GM19324 (cell line): ENCODE data around the gene ZBTB9.

Source experiments
- ATAC-seq: cut with Tn5 transposase; IDR thresholded peaks from one replicate; pipeline ENCODE4 v1.9.1; 2021; ENCODE audit warnings: mild to moderate bottlenecking, moderate library complexity; ENCODE audit not compliant: unreplicated experiment, low FRiP score

ZBTB9 gene

DNA sequence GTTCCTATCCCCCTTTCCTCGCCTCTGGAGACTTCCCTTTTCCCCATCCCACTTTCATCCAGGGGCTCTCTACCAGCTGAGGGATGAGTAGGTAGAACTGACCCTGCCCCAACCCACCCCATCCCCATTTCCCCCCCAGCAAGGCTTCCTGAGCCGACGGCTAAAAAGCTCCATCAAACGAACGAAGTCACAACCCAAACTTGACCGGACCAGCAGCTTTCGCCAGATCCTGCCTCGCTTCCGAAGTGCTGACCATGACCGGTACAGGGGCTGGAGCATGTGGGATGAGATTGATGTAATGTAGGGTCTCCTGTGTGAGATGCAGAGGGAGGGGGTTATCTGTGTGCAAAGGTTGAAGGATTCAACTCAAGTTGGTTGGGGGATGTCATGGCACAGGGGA lies 21.8 kb upstream of the ZBTB9 start:
- no peak for ATAC-seq

GRCh38 chr6:33433001-33433543 lies 21.3 kb upstream of the ZBTB9 start:
- ATAC-seq, result no peak

DNA sequence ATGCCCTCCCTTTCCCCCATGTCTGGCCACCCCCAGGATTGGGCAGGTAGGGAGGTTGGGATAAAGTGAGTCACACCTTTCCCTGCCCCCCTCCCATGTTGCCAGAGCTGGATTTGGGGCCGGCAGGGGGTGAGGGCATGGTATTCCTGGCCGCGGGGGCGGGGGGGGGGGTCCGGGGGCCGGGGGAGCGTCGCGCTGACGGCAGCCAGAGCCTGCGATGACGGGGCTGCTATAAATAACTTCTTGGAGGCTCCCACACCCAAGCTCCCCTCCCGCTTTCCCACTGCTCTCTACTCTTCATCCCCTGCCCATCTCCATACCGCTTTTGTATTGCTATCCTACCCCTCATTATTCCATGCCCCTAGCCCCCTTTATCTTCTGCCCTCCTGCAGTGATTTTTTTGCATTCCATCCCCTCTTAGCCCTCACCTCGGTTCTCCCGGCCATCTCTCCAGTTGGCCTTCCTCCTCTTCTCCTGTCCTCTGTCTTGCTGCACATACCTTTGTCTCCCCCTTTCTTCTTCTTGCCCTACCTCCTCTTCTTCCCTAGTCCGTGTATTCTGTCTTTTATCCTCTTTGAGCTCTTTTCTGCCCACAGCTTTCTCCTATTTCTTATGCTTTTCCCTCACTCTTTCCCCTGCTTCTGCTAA lies 20.7 kb upstream of the ZBTB9 start:
- ATAC-seq, result no peak

GRCh38 chr6:33434961-33435360 lies 19.4 kb upstream of the ZBTB9 start:
- ATAC-seq, result no peak

DNA sequence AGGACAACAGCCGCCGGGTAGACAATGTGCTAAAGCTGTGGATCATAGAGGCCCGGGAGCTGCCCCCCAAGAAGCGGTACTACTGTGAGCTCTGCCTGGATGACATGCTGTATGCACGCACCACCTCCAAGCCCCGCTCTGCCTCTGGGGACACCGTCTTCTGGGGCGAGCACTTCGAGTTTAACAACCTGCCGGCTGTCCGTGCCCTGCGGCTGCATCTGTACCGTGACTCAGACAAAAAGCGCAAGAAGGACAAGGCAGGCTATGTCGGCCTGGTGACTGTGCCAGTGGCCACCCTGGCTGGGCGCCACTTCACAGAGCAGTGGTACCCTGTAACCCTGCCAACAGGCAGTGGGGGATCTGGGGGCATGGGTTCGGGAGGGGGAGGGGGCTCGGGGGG lies 16.7 kb upstream of the ZBTB9 start:
- no peak for ATAC-seq

GRCh38 chr6:33438978-33439594 lies 15.3 kb upstream of the ZBTB9 start:
- no peak for ATAC-seq

DNA sequence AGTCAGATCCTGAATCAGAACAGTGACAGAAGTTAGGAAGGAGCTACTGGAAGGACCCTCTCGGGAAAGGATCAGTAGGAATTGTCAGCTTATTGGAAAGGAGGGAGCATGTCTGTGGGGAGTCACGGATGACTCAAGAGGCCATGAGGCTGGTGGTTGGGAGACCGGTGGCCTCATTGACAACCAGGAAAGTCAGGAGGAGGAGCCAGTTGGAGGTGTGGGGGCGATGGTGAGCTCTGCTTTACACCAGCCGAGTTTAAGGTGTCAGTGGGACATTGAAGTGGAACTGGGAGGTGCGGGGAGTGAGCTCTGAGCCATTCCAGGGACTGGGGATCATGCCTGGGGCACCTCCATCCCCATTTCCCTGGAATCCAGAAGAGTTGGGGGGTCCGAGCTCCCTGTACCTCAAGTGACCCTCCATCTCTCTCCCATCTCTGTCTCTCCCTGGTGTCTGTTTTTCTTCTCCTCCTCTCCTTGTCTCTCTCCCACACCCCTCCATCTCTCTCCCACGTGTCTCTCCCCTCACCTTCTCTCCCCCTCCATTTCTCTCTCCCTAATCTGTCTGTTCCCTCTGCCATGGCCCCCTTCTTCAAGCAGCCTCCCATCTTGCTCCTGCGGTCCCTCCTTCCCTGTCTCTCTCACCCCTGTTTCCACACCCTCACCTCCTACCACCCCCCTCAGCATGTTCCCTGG lies 14.3 kb upstream of the ZBTB9 start:
- no peak for ATAC-seq

DNA sequence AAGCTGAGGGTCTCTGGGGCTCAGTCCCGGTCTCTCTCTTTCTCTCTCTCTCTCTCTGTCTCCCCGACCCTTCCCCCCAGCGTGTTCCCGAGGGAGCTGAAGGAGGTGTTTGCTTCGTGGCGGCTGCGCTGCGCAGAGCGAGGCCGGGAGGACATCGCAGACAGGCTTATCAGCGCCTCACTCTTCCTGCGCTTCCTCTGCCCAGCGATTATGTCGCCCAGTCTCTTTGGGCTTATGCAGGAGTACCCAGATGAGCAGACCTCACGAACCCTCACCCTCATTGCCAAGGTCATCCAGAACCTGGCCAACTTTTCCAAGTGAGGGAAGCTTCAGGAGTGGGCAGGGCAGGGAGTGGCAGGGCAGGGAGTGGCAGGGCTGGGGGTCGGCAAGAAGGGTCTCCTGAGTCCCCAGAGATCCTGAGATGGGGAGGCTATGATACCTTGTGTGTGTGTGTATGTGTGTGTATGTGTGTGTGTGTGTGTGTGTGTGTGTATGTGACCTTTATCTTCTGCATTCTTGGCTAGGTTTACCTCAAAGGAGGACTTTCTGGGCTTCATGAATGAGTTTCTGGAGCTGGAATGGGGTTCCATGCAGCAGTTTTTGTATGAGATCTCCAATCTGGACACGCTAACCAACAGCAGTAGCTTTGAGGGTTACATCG lies 13.6 kb upstream of the ZBTB9 start:
- no peak for ATAC-seq

DNA sequence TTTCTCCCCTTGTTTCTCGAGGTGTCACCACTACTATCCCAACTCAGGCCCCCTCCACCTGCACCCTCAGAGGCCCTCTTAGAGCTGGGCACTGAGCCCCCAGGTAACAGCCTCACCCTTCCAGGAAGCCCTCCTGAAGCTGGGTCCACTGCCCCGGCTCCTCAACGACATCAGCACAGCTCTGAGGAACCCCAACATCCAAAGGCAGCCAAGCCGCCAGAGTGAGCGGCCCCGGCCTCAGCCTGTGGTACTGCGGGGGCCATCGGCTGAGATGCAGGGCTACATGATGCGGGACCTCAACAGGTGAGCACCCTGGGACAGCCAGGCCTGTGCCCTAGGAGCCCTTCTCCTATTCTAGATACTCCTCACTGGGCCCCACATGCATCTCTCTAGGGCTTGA lies 12.9 kb upstream of the ZBTB9 start:
- ATAC-seq, result no peak

- ATAC-seq, result no peak
Measured at GRCh38 chr6:33442283-33442682, 12.1 kb upstream of the ZBTB9 start.

GRCh38 chr6:33443025-33443424 lies 11.4 kb upstream of the ZBTB9 start:
- ATAC-seq, result no peak

- ATAC-seq, result no peak
Measured at GRCh38 chr6:33443619-33444504, 10.5 kb upstream of the ZBTB9 start.

DNA sequence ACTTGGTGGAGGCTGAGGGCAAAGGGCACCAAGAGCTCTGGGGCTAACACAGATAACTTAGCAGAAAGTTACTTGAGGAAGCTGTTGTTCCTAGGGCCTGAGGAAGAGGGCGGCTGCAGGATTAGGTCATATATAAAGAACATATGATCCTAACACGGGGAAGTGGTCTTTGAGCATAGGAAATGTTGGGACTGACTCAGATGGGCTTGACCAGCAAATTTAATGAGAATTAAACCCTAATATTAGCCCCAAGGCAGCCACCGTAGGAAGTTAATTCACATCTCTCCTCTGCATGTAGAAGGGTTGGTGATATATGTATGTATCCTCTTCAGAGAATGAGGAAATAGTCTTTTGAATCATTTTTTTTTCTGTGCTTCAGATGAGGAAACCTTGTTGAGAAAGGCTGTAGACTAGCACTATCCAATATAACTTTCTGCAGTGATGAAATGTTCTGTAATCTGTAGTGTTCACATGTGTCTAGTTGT lies 9.2 kb upstream of the ZBTB9 start:
- no peak for ATAC-seq

DNA sequence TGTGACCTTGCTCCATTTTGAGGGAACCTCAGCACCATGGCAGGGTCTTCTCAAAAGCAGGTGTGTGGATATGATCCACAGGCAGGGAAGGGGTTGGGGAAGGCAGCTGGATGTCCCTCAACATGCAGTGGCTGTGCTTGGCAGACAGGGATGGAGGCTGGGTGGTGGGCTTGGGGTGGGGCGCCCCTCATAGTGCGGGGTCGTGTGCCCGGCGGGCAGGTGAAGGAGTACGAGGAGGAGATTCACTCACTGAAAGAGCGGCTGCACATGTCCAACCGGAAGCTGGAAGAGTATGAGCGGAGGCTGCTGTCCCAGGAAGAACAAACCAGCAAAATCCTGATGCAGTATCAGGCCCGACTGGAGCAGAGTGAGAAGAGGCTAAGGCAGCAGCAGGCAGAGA lies 8.0 kb upstream of the ZBTB9 start:
- ATAC-seq, result no peak

- no peak for ATAC-seq
Measured at GRCh38 chr6:33450434-33450833, 3.9 kb upstream of the ZBTB9 start.

DNA sequence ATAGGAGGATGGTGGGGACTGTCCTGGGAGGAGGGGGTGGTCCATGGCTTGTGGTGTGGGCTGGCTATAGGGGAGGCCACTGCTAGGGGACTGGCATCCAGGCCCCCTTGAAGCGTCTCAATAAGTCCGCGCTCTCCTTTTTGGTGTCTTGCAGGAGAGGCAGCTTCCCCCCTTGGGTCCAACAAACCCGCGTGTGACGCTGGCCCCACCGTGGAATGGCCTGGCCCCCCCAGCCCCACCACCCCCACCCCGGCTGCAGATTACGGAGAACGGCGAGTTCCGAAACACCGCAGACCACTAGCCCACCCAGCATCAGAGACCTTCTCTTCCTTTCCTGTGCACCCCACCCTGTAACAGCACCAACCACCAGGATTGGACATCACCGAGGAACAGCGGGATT lies 2.8 kb upstream of the ZBTB9 start:
- no peak for ATAC-seq

GRCh38 chr6:33452496-33452895 lies 1.9 kb upstream of the ZBTB9 start:
- ATAC-seq, result no peak

GRCh38 chr6:33453393-33454008 lies 875 bp upstream of the ZBTB9 start:
- ATAC-seq, result no peak

DNA sequence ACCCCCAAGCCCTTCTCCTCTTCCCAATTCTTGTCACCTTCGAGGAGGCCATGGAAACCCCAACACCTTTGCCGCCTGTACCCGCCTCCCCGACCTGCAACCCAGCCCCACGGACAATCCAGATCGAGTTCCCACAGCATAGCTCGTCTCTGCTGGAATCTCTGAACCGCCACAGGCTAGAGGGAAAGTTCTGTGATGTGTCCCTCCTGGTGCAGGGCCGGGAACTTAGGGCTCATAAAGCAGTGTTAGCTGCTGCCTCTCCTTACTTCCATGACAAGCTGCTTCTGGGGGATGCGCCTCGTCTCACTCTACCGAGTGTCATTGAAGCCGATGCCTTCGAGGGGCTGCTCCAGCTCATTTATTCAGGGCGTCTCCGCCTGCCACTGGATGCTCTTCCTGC lies 675 bp downstream of the ZBTB9 start:
- no peak for ATAC-seq

DNA sequence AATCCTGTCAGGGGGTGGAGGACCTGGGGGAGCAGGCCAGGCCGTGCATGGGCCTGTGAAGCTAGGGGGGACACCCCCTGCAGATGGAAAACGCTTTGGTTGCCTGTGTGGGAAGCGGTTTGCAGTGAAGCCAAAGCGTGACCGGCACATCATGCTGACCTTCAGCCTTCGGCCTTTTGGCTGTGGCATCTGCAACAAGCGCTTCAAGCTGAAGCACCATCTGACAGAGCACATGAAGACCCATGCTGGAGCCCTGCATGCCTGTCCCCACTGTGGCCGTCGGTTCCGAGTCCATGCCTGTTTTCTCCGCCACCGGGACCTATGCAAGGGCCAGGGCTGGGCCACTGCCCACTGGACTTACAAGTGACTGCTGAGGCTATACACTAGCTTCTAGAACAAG lies 1.8 kb downstream of the ZBTB9 start:
- no peak for ATAC-seq
